GM12874 (cell line): ENCODE measurements around the gene LLCFC1.

Source experiments
- CTCF ChIP-seq: IDR thresholded peaks from 2 replicates; pipeline ENCODE4 v1.5.1; 2011; ENCODE audit warnings: low read depth, mild to moderate bottlenecking, control low read depth, low read length, moderate library complexity; ENCODE audit not compliant: insufficient read depth

Gene LLCFC1

DNA sequence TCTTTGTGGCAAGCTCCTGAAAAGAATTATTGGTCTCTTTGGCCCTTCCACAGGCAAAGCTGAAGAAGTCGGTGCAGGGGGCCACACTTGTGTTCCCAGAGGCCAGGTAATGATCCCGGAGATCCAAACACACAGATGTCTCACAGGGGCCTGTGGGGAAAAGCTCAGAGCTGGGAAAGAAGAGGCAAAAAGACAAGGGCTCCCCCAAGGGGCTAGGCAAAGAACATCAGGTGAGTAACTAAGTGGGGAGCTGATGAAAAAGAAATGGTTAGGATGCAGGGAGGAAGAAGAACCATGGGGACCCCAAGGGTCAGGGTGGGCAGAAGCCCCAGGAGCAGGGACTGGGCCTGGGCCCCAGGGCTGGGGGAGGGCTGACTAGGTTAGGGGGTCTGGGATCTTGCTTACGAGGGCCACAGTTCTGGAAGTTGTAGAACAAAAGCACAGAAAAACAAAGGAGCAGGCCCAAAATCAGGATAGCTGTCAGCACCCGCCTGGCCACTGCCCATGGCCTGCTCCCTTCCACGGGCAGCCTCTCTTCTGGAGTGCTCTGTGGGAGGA, 21.8 kb downstream of the LLCFC1 start:
- TF ChIP-seq CTCF: 0 out of 2 replicates have a peak, but pooled peaks have one; percentile 21

DNA sequence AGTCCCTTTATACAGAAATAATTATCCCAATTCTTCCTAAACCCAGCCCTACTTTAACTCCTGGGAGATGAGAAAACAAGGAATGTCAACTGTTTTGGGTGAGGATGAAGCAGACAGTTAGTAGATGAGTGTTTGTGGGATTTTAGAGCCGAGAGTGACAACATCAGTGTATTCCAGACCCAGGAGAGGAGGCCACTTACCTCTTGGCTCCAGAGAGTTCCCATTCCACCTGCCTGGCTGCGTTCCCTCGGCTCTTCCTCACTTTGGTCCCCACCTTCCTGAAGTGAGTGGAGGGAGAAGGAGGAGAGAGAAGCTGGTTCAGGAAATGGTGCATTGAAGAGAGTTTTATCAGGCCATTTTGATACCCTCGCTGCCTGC, 22.3 kb downstream of the LLCFC1 start:
- TF ChIP-seq CTCF: no peak

- TF ChIP-seq CTCF: no peak
These were observed 23.0 kb downstream of the LLCFC1 start, which contains the start of gene KEL for GRCh38 chr7:142961973-142962926. Gene KEL, minus strand, starts transcription at chr7:142962363. Its CDS starts 157 bp downstream, at chr7:142962206.

- no peak for TF ChIP-seq CTCF
These were observed 23.7 kb downstream of the LLCFC1 start for GRCh38 chr7:142962991-142963390.

DNA sequence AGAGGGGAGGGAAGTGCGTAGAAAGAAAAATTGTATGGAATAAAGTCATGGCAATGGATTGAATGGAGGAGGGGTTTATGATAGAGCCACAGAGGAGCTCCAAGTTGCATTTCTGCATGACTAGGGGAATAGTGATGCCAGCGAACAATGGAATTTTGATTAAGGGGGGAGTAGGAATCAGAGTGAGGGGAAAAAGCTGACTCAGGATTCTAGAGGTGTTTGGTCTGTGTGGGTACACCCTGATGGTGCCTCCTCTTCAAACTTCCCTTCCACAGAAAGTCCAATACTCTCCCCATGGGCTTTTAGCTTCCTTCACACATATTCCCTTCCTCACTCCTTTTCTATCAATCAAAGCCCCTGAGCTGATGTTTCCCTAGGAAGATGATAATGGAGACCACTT, 24.7 kb downstream of the LLCFC1 start:
- TF ChIP-seq CTCF: no peak

DNA sequence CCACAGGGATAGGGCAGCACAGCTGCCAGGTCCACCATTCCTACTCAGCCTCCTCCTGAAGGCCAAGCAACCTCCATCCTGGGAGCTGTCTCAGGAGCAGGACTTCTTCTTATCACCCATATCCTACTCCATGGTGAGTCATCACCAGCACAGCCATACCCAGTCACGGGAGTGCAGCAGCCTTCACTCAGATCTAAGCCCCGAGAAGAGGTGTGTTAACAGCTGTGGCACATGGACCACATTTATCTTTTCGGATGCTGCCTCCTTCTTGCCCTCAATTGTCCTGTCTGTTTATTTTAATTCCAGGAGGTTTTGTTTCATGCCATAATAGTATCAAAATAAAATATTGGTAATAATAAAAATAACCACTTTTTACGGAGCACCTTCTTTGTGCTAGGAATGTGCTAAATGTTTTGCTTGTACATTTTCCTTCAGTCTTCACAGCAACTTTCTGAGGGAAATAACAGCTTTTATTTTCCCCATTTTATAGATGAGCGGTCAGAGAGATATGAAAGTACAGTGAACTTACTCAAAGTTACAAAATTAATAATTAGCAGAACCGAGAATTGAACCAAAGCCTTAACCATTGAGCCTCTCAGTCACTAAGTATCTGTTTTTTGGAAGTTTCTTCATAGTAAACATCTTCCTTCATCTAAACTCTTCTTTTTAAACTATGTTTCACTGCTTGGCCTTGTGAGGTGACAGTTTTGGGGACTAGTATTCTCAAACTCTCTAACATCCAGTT, 25.4 kb downstream of the LLCFC1 start:
- TF ChIP-seq CTCF: no peak

GRCh38 chr7:142968229-142968628, 28.9 kb downstream of the LLCFC1 start:
- TF ChIP-seq CTCF: no peak
